Panc1 (cell line): Measurements from ENCODE around the gene CRIP2. TPM values are rescaled to one million over a fixed set of nuclear protein-coding genes. Genes with fewer than 3 reads are reported as not detected.
A peak's percentile ranks its signal among the peaks of the same experiment; 100 is the strongest.

ENCODE experiments used
- ATAC-seq: fragments of 200-7000 bp; cut with Tn5 transposase; 2 replicates; pipeline ENCODE4 v1.9.1; 2020; ENCODE audit warnings: mild to moderate bottlenecking, moderate library complexity
- BruUV-seq: library from RNA; stranded (reverse); fragments of 400-500 nt; replicated peaks from 2 replicates; lab custom pipeline; 2021; lab: Mats Ljungman, UMichigan
- CTCF ChIA-PET: fragments of 300-600 bp; sonication (Branson Sonifier 250); formaldehyde crosslinking; loops from one replicate; lab custom pipeline; 2022; ENCODE audit warnings: antibody characterized with exemption; lab: Charles Lee
- POLR2A ChIA-PET: fragments of 300-600 bp; sonication (Branson Sonifier 250); formaldehyde crosslinking; loops from one replicate; lab custom pipeline; 2022; ENCODE audit warnings: antibody characterized with exemption; lab: Charles Lee
- DNase-seq: peaks from one replicate; pipeline ENCODE4 v3.0.0-alpha.2; 2010; ENCODE audit warnings: low read depth, low spot score
- H3K27ac ChIP-seq: 2 replicates; pipeline ENCODE4 v1.5.1; 2011; ENCODE audit warnings: mild to moderate bottlenecking, low read length, inconsistent platforms
- H3K27me3 ChIP-seq: fragments of 200-500 bp; sonication (Bioruptor generic); 2 replicates; pipeline ENCODE4 v1.6.0; 2014; ENCODE audit warnings: low read length, inconsistent platforms; ENCODE audit not compliant: control insufficient read depth, insufficient read depth
- H3K36me3 ChIP-seq: fragments of 200-500 bp; sonication (Bioruptor generic); 2 replicates; pipeline ENCODE4 v1.5.1; 2014; ENCODE audit warnings: inconsistent platforms, mild to moderate bottlenecking, low read length, moderate library complexity; ENCODE audit not compliant: control insufficient read depth, insufficient read depth
- H3K4me1 ChIP-seq: 2 replicates; pipeline ENCODE4 v1.5.1; 2011; ENCODE audit warnings: inconsistent platforms, mild to moderate bottlenecking, low read length, moderate library complexity; ENCODE audit not compliant: control insufficient read depth, insufficient read depth
- H3K4me3 ChIP-seq, 2 experiments: 2 replicates each; pipeline ENCODE4 v1.5.1; 2011 to 2012; ENCODE audit warnings: low read depth in 2 of 2, low read length in 2 of 2, mild to moderate bottlenecking in 2 of 2, inconsistent platforms in 1 of 2, moderate library complexity in 1 of 2
- H3K9me3 ChIP-seq: fragments of 200-500 bp; sonication (Bioruptor generic); 2 replicates; pipeline ENCODE4 v1.5.1; 2014; ENCODE audit warnings: low read depth, mild to moderate bottlenecking, inconsistent platforms, low read length, moderate library complexity; ENCODE audit not compliant: control insufficient read depth, insufficient read depth
- POLR2AphosphoS5 ChIP-seq: IDR thresholded peaks from 2 replicates; pipeline ENCODE4 v1.6.1; 2012; ENCODE audit warnings: mild to moderate bottlenecking, low read depth, low read length, moderate library complexity
- SIN3A ChIP-seq: IDR thresholded peaks from 2 replicates; pipeline ENCODE4 v1.6.1; 2012; ENCODE audit warnings: low read depth, mild to moderate bottlenecking, low read length, moderate library complexity, borderline replicate concordance; ENCODE audit not compliant: insufficient read depth
- TCF7L2 ChIP-seq: IDR thresholded peaks from 2 replicates; pipeline ENCODE4 v1.6.1; 2011; ENCODE audit warnings: mild to moderate bottlenecking, low read depth, low read length, inconsistent platforms
- in situ Hi-C: cut with HindIII; loops from 2 replicates; pipeline ENCODE4 v1.10.0; 2016; ENCODE audit warnings: low sequenced_read_pairs, low pct_unique_long_range_greater_than_20kb
- intact Hi-C: fragments of 100-400 bp; cut with micrococcal nuclease; formaldehyde crosslinking; loops from one replicate; pipeline ENCODE4 v1.10.0; 2022; ENCODE audit not compliant: unreplicated experiment
- total RNA-seq: library from RNA; stranded (reverse); gene quantifications from one replicate; pipeline ENCODE4 v1.2.1, GENCODE V29; 2021; ENCODE audit not compliant: unreplicated experiment
- TF ChIP-seq, protein P1 (sequence below): fragments of 450-650 bp; IDR thresholded peaks from 2 replicates; pipeline ENCODE4 v1.5.1; 2017; ENCODE audit warnings: mild to moderate bottlenecking
- TF ChIP-seq, protein P2 (sequence below), 2 experiments: IDR thresholded peaks; 2 replicates each; pipeline ENCODE4 v1.6.1; 2011 to 2012; ENCODE audit warnings: low read depth in 2 of 2, control low read depth in 1 of 2, low read length in 1 of 2, mild to moderate bottlenecking in 1 of 2, moderate library complexity in 1 of 2; ENCODE audit not compliant: insufficient read depth in 1 of 2

Gene CRIP2
- total RNA-seq, 1 experiment from 2014 or later = 280 TPM

GRCh38 chr14:105480199-105480746 is 5.7 kb downstream of the CRIP2 start:
- in situ Hi-C loops (no loop called here), intact Hi-C loops (loop anchor here (10.0 kb wide), 1 partner anchor 105 kb away; no protein-coding TSS in a partner anchor)
- Histone ChIP-seq H3K27me3 (no peaks in the 10 kb centered on the region), H3K27ac (peak overlapping the region; percentile 89), H3K36me3 (no peaks in the 10 kb centered on the region), H3K4me1 (peaks cover 58% of the 10 kb centered on the region), H3K9me3 (no peaks in the 10 kb centered on the region), H3K4me3 (no peak overlapping the region)
- DNase-seq (no peak), ATAC-seq (no peak)
- CTCF ChIA-PET = interaction anchor here (0.7 to 1.8 kb wide), 3 partner anchors 9 to 11 kb away, joined by 4 to 18 read pairs (median 7); partner anchors contain the start of gene TEDC1
- BruUV-seq = no TSS peak
- POLR2A ChIA-PET = interaction anchor here (0.6 kb wide), 1 partner anchor 12 kb away, joined by 21 read pairs; no protein-coding TSS in a partner anchor
- TF ChIP-seq, protein P1, sequence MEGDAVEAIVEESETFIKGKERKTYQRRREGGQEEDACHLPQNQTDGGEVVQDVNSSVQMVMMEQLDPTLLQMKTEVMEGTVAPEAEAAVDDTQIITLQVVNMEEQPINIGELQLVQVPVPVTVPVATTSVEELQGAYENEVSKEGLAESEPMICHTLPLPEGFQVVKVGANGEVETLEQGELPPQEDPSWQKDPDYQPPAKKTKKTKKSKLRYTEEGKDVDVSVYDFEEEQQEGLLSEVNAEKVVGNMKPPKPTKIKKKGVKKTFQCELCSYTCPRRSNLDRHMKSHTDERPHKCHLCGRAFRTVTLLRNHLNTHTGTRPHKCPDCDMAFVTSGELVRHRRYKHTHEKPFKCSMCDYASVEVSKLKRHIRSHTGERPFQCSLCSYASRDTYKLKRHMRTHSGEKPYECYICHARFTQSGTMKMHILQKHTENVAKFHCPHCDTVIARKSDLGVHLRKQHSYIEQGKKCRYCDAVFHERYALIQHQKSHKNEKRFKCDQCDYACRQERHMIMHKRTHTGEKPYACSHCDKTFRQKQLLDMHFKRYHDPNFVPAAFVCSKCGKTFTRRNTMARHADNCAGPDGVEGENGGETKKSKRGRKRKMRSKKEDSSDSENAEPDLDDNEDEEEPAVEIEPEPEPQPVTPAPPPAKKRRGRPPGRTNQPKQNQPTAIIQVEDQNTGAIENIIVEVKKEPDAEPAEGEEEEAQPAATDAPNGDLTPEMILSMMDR = no peak
- TF ChIP-seq POLR2AphosphoS5 (no peak), TCF7L2 (no peak), SIN3A (no peak)
- TF ChIP-seq, protein P2, sequence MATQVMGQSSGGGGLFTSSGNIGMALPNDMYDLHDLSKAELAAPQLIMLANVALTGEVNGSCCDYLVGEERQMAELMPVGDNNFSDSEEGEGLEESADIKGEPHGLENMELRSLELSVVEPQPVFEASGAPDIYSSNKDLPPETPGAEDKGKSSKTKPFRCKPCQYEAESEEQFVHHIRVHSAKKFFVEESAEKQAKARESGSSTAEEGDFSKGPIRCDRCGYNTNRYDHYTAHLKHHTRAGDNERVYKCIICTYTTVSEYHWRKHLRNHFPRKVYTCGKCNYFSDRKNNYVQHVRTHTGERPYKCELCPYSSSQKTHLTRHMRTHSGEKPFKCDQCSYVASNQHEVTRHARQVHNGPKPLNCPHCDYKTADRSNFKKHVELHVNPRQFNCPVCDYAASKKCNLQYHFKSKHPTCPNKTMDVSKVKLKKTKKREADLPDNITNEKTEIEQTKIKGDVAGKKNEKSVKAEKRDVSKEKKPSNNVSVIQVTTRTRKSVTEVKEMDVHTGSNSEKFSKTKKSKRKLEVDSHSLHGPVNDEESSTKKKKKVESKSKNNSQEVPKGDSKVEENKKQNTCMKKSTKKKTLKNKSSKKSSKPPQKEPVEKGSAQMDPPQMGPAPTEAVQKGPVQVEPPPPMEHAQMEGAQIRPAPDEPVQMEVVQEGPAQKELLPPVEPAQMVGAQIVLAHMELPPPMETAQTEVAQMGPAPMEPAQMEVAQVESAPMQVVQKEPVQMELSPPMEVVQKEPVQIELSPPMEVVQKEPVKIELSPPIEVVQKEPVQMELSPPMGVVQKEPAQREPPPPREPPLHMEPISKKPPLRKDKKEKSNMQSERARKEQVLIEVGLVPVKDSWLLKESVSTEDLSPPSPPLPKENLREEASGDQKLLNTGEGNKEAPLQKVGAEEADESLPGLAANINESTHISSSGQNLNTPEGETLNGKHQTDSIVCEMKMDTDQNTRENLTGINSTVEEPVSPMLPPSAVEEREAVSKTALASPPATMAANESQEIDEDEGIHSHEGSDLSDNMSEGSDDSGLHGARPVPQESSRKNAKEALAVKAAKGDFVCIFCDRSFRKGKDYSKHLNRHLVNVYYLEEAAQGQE (IDR thresholded peaks at IDR 0.05; ENCODE audit: insufficient read depth in 1 of 2, low read depth in 2 of 2, low read length in 1 of 2) = no peak

DNA sequence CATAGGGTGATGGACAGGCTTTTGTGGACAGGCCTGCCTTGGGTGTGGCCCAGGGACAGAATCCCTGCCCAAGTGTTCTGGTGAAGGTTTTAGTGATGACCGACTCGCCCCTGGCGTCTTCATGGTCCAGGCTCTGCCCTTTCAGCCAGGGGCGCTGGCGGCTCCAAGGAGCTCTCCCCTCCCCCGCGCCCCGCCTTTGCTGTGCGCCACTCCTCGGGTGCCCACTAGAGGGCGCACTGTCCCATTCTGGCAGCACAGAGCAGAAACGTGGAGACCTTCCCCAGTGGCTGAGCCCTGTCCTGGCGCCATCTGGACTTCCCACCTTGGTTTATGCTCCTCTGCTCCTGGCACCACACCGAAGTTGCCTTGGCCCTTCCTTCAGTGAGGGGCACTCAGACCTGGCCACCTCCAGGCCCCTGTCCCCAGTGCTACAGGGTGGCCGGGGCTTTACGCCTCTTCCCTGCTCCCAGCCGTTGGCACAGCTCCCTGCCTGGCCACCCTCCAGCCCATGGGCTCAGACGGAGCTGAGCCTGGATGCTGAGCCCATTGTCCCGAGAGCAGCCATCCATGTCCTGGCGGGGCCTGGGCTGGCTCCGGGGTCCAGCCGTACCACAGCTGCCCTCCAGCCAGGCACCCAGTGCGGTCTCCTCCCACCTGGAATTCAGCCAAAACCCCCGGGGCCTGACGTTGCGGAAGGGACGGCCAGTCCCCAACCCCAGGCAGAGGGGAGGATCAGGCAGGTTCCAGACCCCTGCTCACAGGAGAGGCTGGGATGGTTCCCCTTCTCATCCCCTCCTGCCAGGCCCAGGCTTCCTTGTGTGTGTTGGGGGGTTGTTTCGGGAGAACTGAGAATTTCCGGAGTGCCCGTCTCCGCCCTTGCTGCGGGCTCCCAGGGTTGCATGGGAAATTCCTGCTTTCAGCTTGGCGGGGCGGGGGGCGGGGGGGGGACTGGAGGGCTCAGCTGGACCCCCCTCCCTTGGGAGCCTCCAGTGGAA is 6.5 kb downstream of the CRIP2 start:
- Histone ChIP-seq H3K4me1 (peaks cover 67% of the 10 kb centered on the region), H3K27ac (peak overlapping the region; percentile 89), H3K9me3 (no peaks in the 10 kb centered on the region), H3K4me3 (peak overlapping the region; percentile 23 to 50), H3K36me3 (no peaks in the 10 kb centered on the region), H3K27me3 (no peaks in the 10 kb centered on the region)
- ATAC-seq = peak; percentile 66
- DNase-seq = no peak
- BruUV-seq = no TSS peak
- ChIA-PET CTCF (interaction anchor here (0.6 to 1.8 kb wide), 4 partner anchors 8 to 935 kb away, joined by 3 to 18 read pairs (median 6); partner anchors contain the start of gene TEDC1), POLR2A (interaction anchor here (0.6 to 1.4 kb wide), 2 partner anchors 9 to 11 kb away, joined by 4 to 21 read pairs; no protein-coding TSS in a partner anchor)
- TF ChIP-seq, protein P2 (IDR thresholded peaks at IDR 0.05; ENCODE audit: insufficient read depth in 1 of 2, low read depth in 2 of 2, low read length in 1 of 2) = no peak
- peak; percentile 66 for TF ChIP-seq POLR2AphosphoS5
- TF ChIP-seq, protein P1 = peak; percentile 94
- no peak for TF ChIP-seq SIN3A
- TF ChIP-seq TCF7L2 = no peak
- in situ Hi-C loops (no loop called here), intact Hi-C loops (loop anchor here (10.0 kb wide), 1 partner anchor 106 kb away; no protein-coding TSS in a partner anchor)
